ENCODE data around the gene LMAN2. TPM values are rescaled to one million over a fixed set of nuclear protein-coding genes. Genes with fewer than 3 reads are reported as not detected.

LMAN2 gene
- total RNA-seq, 1 donor from 2014 or later = 252 TPM

GRCh38 chr5:177393206-177393765 lies 41.8 kb upstream of the LMAN2 start:
- H3K4me3 ChIP-seq (ENCODE audit: low read depth, low read length) = no peak overlapping the region
- no peak for DNase-seq (ENCODE audit: low read depth)
- TF ChIP-seq CTCF (conservative IDR thresholded peaks at IDR 0.05; ENCODE audit: low read depth, low read length) = no peak

- no peak for TF ChIP-seq CTCF (conservative IDR thresholded peaks at IDR 0.05; ENCODE audit: low read depth, low read length)
- DNase-seq (ENCODE audit: low read depth) = no peak
Observed at GRCh38 chr5:177392765-177393164, 41.3 kb upstream of the LMAN2 start.

GRCh38 chr5:177390363-177391300 lies 39.2 kb upstream of the LMAN2 start:
- no peak overlapping the region for H3K4me3 ChIP-seq (ENCODE audit: low read depth, low read length)

More at GRCh38 chr5:177392765-177393164, 41.3 kb upstream of the LMAN2 start:
- H3K4me3 ChIP-seq (ENCODE audit: low read depth, low read length) = no peak overlapping the region

GRCh38 chr5:177389241-177390169 lies 38.0 kb upstream of the LMAN2 start:
- peak; percentile 95 for DNase-seq (ENCODE audit: low read depth)
- TF ChIP-seq CTCF (conservative IDR thresholded peaks at IDR 0.05; ENCODE audit: low read depth, low read length) = no peak
- H3K4me3 ChIP-seq (ENCODE audit: low read depth, low read length) = peak overlapping the region; percentile 25

More at GRCh38 chr5:177390363-177391300, 39.2 kb upstream of the LMAN2 start:
- peak; percentile 96 for TF ChIP-seq CTCF (conservative IDR thresholded peaks at IDR 0.05; ENCODE audit: low read depth, low read length)
- no peak for DNase-seq (ENCODE audit: low read depth)

- no peak overlapping the region for H3K4me3 ChIP-seq (ENCODE audit: low read depth, low read length)
- no peak for DNase-seq (ENCODE audit: low read depth)
- TF ChIP-seq CTCF (conservative IDR thresholded peaks at IDR 0.05; ENCODE audit: low read depth, low read length) = no peak
Observed at GRCh38 chr5:177388521-177389052, 37.1 kb upstream of the LMAN2 start.

- TF ChIP-seq CTCF (conservative IDR thresholded peaks at IDR 0.05; ENCODE audit: low read depth, low read length) = no peak
- no peak overlapping the region for H3K4me3 ChIP-seq (ENCODE audit: low read depth, low read length)
- no peak for DNase-seq (ENCODE audit: low read depth)
Observed at GRCh38 chr5:177387405-177387804, 35.9 kb upstream of the LMAN2 start.

Measured in epithelial cell of proximal tubule (primary cell).